NCI-H2081 treated with DMSO at 0.1 percent for 48 hours (cell line): Measurements from ENCODE around the gene CAMKMT.

Experiments used
- DNase-seq: peaks from one replicate; lab custom pipeline; 2025; lab: John Stamatoyannopoulos, UW

CAMKMT gene

DNA sequence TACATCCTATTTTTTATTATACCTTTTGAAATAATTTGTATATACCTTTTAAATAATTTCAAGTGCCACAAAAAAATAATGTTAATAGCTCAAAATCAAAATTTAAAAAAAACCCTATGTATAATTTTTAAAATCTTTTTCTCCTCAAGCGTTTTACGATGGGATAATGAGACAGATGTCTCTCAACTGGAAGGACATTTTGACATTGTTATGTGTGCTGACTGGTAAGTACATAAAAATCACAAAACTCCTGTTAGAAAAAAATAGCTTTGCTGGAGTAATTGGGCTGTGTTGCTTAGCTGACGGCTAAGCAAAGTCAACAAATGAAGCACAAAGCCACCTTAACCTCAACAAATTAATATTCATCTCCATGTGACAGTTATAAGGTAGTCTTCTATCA is 381.7 kb downstream of the CAMKMT start:
- DNase-seq, result no peak

DNA sequence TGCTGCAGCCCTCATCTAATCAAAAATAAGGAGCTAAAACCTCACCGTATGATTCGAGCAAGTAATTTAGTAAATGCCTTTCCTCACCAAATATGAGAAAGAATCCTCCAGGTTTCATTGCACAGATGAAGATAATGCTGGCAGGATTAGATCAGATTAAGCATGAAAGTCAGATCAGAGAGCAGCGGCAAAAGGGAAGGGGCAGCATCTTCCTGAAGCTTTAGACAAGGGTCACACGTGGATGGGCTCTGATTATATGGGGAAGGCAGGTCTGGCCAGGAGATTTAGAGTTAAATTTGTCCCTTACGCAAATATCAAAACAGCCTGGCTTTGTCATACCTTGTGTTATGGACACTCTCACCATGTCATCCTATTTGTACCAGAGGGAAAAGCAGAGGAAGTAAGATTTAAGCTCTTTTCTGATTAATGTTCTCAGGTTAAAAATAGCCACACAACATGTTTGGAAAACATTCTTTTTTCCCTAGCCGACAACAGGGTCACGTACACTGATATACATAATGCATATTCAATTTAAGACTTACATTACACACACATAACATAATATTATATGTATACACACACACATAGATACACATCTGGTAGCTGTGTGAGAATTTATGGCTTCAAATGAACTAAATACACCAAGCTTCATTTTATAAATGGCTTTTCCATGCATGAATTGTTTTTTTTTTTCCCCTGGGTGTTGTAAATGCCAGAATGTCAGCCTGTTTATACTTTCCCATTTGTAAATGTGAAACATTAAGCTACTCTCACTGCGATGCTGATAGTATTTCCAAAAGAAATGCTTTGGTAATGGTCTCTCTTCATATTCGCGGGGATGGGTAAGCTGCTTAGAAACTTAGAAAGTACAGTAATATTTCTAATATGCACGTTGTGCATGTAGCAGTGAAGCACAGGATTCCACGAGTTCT is 383.5 kb downstream of the CAMKMT start:
- DNase-seq, result no peak

DNA sequence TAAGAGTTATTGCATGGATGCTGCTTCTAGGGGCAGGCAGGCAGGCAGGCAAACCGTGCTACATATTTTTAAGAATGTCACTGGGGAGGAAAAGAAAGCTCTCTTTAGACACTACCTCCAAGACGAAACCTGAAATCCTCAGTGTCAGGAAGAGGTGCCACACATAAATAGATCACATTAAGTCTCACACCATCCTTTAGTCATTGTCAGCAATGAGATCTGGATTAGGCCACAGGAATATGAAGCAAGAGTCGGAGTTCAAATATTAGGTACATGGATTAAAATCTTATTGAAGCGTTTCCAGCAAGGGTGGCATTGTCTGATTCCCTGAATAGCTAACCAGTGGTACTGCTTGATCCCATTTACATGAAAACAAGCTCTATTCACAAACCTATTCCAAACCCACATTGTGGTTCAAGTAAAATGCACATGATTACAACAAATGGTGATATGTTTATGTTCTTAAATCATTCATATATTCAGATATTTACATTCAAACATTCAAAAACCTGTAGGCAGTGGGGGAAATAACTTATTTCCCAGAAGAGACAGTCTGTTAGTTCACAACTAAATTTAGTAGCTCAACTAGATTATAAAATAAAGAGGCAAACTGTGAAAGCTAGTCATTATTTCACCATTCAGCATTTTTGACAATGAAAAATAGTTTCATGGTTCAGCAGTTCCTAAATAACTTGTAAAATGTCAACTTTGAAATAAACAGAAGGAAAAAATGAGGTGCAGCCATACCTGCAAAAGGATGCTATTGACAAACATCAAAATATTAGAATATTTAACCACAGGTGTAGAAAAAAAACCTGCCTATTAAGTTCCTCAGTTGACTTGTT is 384.4 kb downstream of the CAMKMT start:
- no peak for DNase-seq

DNA sequence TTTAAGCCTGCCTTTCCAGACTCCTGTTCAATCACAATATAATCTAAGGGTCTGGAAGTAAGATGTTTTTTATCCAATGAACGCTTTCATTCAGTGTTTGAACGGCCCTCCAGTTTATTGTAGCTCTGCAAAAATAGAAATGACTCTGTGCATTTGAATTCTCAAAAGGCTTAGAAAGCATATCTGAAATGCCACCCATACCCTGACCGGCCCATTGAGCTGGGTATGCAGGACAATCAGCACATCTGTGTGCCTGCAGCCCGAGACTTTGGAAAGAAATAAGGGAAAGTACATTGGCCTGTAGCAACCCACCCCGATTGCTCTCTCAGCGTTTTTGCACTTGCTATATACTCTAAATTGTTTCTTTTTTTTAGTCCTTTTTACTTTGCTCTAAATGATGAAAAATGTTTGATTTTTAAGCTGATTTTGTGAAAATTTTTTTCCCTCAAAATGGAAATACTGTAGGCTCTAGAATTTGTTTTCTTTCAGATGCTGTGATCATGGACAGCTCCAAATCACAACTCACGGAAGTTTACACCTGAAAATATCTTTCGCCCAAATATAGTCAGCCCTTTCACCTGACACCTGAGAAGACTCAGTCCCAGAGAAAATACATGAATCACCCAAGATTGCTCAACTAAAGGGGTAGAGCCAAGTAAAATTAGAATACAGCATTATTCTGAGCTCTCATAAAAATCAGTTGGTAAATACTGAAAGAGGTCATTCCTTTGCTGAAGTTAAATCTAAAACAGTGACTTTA is 385.3 kb downstream of the CAMKMT start:
- no peak for DNase-seq

DNA sequence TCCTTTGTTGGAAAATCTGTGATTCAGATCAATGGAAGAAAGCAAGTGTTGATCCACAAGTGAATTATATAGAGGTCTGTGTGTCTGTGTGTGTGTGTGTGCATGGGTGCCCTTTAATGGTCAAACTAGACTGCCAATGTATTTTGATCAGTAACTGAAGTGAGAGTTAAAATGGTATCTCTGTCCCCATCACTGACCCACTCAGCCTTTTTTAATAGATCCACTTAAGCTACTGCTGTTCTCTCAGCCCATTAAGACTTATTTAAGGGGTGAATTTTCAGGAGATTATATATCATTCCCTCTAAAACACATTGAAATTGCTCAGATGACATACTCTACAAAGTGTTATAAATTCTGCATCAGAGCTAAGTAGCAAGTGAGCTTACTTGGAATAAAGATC is 386.0 kb downstream of the CAMKMT start:
- no peak for DNase-seq

DNA sequence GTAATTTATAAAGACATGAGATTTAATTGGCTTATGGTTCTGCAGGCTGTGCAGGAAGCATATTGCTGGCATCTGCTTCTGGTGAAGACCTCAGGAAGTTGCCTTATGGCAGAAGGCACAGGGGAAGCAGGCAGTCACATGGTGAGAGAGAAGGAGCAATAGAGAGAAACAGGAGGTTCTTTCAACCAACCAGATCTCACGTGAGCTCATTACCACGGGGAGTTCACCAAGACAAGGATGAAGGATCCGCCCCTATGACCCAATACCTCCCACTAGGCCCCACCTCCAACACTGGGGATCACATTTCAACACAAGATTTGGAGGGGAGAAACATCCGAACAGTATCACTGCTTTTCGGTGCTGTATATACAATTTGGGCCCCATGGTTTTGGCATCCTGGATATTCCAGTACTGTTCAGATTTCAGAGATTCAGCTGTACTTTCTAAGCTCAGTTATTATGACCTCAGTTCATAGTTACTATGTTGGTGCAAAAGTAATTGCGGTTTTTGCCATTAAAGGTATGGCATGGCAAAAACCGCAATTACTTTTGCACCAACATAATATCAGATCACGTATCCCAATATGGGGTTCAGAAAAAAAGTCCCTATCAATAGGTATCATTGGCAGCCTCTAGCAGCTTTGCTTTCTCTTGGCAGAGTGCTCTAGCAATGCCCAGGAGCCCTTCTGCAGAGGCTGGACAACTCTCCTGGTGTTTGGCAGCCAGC is 390.2 kb downstream of the CAMKMT start:
- no peak for DNase-seq

DNA sequence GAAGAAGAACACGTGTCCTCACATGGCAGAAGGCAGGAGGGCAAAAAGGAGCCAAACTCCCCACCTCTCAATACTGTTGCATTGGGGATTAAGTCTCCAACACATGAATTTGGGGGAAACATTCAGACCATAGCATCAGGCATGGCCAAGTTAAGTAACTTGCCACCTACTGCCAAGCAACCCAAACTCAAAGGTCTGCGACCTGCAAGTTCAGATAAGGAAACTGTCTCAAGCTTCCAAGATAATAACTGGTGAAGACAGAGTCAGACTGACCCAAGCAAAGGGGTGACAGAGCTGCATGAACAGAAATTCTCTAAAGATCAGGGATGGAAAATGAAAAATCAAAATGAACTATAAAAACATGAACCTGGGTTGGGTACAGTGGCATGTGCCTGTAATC is 391.0 kb downstream of the CAMKMT start:
- no peak for DNase-seq

DNA sequence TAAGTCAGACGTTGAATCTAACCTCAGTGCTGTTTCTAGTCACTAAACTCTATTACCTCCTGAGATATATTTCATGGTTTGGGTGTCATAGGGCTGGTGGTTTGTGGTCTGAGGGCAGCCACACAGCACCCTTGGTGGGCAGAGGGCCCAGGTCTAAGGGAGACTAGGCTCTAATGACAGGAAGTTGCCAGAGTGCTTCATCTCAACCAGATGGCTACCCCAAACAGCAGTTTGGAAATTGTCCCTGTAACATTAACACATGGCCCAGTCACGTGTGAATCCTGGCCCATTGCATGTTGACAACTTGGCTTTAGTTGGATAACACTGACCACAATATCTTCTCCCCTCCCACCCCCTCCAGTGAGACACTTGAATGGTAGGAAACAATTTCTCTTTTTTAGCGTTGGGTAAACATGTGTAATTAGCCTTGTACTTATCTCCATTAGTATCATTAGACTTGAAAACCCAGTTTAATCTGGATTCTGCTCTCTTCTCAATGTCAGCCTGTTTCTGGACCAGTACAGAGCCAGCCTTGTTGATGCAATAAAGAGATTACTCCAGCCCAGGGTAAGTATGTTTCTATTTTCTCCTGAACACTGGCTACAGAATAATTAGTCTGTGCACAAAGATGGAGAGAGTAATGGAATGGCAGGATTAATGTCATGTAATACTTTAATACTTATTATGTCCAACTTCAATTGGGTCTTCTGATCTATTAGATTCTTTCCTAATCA is 392.0 kb downstream of the CAMKMT start:
- no peak for DNase-seq

DNA sequence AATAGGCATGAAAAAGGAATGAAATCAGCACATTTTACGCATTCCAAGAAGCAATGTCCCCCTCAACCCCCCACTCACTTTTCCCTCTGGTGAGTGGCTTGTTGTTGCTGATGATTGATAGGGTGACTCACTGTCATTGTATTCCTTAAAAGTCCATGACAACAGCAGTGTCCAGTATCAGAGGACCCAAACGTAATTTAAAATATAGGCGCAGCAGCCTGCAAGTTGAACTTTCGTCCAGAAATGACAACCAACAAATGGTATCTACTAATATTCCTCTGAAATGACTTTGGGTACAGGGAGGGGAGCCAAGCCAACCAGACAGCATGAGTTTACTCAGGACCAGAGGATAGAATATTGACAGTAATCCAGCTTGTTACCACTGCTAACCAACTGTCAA is 396.8 kb downstream of the CAMKMT start:
- DNase-seq, result no peak

DNA sequence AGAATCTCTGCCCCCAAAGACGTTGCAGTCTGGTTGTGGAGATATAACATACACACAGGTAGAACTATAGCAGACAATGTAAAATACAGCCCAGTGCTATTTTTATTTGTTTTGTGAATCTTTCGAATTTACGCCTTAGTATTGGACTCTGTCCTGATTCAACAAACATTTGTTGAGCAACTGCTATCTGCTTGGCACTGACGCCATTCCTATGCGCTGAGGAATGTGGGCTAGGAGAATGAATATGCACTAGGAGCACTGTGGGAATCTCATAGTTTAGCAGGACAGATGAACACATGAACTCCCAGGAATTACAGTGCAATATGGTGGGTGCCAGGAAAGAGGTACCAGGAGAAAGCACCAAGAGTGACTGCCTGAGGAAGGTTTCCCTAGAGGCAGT is 398.1 kb downstream of the CAMKMT start:
- no peak for DNase-seq

DNA sequence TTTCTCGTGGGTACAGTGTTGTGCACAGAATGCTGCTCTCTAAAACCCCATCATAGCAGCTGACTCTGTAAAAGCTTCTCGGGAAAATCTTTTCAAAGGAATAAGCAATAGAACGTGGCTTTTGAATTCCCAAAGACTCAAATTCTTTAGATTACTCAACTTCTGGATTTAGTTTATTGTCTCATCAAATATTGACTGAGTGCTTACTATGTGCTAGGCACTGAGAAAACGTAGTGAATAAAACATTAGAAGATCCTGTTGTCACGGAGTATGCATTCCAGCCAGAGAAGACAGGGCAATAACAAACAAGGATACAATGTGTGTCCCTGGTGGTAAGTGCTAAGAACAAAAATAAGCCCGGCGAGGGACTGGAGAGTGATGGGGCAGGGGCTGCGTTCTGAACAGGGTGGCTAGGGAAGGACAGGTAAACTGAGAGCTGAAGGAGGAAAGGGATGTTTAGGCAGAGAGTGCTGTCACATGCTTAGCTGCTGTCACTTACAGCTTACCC is 401.6 kb downstream of the CAMKMT start:
- no peak for DNase-seq

DNA sequence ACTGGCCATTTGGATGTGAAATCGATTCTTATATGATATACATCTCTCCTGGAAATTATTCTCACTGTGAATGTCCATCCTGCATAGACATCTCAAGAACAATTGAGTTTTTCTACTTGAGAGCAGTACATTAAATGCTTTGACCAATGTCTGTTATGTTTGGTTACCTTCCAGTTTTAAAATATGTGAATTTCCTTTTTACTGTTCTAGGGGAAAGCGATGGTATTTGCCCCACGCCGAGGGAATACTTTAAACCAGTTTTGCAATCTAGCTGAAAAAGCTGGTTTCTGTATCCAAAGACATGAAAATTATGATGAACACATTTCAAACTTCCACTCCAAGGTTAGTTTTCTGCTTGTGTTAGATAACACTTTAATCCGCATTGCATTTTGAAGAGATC is 404.5 kb downstream of the CAMKMT start:
- DNase-seq, result no peak

DNA sequence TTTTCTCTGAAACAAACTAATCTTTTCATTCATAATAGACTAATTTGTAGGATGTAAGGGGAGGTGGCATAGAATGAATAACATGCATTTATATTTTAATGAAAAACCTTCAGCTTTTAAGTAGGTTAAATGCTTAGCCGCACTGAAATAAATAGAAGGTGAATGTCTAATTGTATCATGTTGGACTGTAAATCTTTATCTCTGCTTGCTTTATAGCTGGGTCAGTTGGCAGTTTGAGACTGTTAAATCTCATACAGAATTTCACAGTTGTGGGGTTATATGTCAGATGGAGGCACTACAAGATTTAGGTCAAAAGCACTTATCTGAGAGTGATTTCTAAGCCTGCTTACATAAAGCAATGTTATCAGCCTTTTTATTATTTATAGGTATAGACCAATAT is 405.0 kb downstream of the CAMKMT start:
- no peak for DNase-seq

DNA sequence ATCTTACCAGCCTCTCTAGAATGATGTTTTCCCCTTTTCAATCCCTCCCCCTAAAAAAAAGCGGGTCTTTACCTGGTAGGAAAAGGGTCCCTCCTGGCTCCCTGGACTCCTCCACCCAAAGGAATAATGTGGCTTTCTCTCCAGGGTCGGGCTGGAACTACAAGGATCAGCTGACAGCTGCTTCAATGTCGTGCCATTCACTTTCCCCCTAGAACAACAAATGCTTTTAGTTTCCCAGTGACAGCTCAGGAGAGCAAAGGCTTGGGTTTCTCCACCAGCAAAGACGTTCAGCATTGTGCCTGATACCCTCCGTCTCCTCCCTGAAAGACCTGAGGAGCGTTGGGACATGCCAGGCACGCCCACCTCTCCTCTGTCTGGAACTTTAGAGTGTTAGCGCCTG is 405.9 kb downstream of the CAMKMT start:
- DNase-seq, result no peak

DNA sequence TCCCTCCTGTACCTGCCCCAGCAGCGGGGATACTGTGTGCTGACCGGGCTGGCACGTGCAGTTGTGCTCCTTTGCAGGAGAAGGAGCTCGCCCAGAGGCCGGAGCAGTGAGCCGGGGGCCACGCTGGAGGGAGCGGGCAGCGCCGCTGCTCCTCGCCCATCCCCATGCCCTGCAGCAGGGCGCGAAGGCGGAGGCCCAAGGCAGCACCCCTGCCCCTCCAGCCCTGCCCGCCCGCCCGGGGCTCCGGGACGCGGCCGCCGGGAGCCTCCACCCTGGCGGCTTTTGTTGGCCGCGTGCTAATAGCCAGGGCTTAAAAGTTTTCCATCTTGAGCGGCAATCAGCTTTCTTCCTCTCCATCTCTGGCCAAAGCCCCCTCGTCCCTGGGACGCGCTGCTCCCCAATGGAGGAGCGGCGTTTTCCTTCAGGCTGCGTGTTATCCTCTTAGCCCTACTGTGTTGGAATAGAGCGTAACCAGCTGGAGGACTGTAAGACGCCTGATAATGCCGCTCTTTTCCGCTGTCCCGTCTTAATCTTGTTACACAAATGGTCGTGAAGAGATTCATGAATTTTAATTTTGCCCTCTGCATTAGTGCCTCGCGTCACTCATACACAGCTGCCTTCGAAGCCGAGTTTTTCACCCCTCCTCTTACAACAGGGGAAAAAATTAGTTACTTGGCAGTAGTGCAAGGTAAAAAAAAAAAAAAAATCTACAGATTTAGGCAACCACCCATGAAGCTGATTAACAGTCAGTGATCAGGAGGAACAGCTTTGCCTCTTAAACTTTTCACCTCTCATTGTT is 406.9 kb downstream of the CAMKMT start:
- peak; percentile 50 for DNase-seq

DNA sequence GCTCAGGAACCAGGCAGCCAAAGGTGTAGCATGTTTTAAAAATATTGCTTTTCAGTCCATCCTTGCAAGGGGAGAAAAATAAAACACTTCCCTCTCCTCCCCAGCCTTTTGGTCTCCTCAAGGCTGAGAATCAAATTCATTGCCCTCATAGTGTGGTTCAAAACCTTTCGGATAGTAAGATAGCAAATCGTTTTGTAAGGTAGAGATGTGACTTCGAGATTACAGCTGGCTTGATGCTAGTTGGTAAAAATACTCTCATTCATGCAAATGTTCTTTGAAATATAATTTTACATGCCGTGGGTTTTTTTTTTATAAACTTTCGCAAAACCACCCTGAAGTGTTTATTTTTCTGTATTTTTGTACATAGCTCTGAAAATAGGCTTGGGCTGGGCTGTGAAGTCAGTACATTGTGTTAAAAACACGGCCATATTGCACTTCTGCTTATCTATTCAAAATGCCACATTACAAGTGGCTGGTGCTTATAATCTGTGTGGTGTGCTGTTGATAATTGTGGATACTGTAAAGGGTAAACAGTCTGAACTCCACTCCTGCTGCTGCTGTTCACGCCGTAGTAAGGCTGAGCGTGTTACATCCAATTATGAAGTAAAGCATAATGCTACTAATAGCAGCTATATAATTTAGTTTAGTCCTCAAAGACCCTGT is 407.7 kb downstream of the CAMKMT start:
- peak; percentile 30 for DNase-seq

DNA sequence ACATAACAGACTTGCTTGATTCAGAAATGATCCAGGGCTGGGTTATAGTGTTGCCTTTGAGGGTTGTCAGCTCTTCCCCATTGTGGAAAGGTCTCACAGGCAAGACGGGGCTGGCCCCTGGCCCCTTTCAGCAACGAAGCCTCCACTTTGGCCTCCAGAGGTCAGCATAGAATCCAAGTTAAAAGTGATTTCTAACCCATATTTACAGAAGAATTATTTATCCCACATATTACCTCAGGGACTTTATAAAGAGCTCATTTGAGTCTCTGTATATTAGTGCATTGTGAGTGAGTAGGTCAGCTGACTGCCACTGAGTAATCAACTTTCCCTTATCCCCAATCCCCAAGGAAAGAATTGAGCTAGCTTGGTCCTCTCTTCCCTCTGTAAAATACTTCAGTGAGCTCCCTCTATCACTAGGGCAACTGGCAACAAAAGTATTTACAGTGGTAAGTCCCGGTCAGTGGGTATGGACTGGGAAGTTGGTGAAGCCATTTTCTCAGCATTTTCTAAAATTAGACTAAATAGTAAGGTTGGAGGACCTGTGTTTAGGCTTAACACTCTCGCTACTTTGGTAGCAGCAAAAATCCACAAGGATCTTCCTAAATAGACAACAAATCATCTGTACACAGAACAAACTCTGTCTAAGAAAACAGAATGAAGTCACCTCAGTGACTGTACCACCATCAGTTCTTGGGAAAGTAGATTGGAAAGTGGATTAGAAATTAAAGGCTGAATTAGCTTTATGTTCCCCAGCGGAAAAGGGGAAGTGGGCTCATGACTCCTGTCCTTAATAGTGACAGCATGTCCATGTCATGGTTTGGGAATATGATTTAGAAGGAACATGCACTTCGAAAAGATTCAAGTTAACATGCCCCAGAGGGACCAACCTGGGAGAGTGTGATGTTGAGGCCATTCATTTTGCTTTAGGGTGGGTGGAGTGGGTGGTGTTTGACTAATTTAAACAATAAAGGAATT is 408.8 kb downstream of the CAMKMT start:
- DNase-seq, result no peak

DNA sequence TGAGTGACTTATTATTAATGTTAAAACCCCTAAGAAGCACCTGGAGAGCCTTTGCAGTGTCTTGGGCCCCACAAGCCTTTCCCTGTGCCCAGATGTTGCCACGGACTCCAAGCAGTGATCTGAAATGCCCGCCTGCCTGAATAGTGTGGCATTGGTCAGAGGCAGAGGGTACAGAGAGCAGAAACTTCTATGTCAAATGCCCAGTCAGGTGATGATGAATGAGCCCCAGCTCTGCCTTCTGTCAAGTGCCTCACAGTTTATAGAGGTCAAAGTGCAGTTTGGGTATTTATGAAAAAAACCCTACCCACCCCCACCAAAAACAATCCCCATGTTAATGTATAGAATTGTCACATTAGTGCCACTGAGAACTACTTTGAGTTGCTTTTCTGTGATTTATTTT is 409.8 kb downstream of the CAMKMT start:
- no peak for DNase-seq
